H1 (cell line): ENCODE measurements around the gene CRTAP. TPM values are rescaled to one million over a fixed set of nuclear protein-coding genes. Genes with fewer than 3 reads are reported as not detected.

Source experiments
- ASH2L ChIP-seq: fragments of 200-600, 300-600 bp; sonication (generic); IDR thresholded peaks from one replicate; pipeline ENCODE4 v1.7.1; 2017; ENCODE audit warnings: low read length
- TBP ChIP-seq: IDR thresholded peaks from 2 replicates; pipeline ENCODE4 v1.6.1; 2011; ENCODE audit warnings: low read depth, low read length, improper control_type of control experiment
- polyA plus RNA-seq, 7 experiments: library from polyadenylated mRNA; depleted of rRNA in 3 of 7; stranded (reverse) in 5 of 7; unstranded in 2 of 7; fragments of >200 nt in 5 of 7; fragments of 200-250 nt in 2 of 7; gene quantifications; 1 replicate in 5 of 7; 2 replicates in 1 of 7; 4 replicates in 1 of 7; pipeline versions ENCODE4 v1.2.1 to v1.2.3, GENCODE V29; 2011 to 2013; ENCODE audit warnings: missing spikeins in 2 of 7, mixed read lengths in 2 of 7
- total RNA-seq: library from RNA; stranded (reverse); fragmentation: NEBNext Ultra II Directional; extraction: Animal tissue kit (Norgen Biotek cat#: 25700); gene quantifications from 2 replicates; pipeline ENCODE4 v1.2.1, GENCODE V29; 2021

CRTAP gene
- total and polyA plus RNA-seq, 2 of the 8 experiments (the other 6 are each of a cell fraction or from before 2014, with no cell fraction given): 159 to 188 TPM

DNA sequence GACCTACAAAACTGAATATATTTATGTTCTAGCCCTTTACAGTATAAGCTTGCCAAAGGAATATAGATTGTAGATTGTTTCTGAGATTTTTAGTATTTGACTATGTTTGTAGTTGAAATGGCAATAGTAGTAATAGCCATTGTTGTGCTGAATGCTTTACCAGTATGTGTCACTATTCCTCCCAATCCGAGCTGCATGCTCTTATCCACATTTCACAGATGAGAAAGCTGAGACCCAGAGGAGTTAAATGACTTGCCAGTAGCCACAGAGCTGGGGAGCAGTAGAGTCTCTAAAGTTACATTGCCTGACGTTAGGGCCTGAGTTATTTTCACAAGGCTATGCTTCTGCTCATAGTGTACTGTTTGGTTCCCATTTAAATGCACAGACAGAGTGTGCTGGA, 13.6 kb upstream of the CRTAP start (continued):
- TF ChIP-seq ASH2L: no peak
- TF ChIP-seq TBP: no peak
